ENCODE data around the gene CRMP1. TPM values are rescaled to one million over a fixed set of nuclear protein-coding genes. Genes with fewer than 3 reads are reported as not detected.

Gene CRMP1
- total RNA-seq, 1 experiment from 2014 or later = not detected

- intact Hi-C loops (cut with micrococcal nuclease; ENCODE audit: unreplicated experiment) = no loop called here
- Histone ChIP-seq H3K4me3 (no peak overlapping the region), H3K27me3 (ENCODE audit: insufficient read depth, low read depth) (no peaks in the 10 kb centered on the region), H4K20me1 (ENCODE audit: insufficient read depth) (no peaks in the 10 kb centered on the region), H3K4me1 (replicated peaks; ENCODE audit: insufficient read depth) (no peaks in the 10 kb centered on the region), H3K9me2 (ENCODE audit: insufficient read depth) (no peaks in the 10 kb centered on the region), H3K36me3 (ENCODE audit: low read depth) (no peaks in the 10 kb centered on the region), H3K4me2 (no peak overlapping the region), H3K79me2 (ENCODE audit: low read depth) (no peaks in the 10 kb centered on the region), H3K9me3 (ENCODE audit: insufficient read depth, low read depth) (no peaks in the 10 kb centered on the region), H2AFZ (no peak overlapping the region), H3K27ac (no peak overlapping the region), H3F3A (ENCODE audit: insufficient read depth, low read depth) (no peaks in the 10 kb centered on the region)
- ChIA-PET POLR2A (ENCODE audit: unreplicated experiment) (no interaction called here), CTCF (no interaction called here)
- DNase-seq = no peak
- BruUV-seq (replicated peaks) = no TSS peak
- TF ChIP-seq CTCF (conservative IDR thresholded peaks at IDR 0.05) (no peak), EZH2 (IDR thresholded peaks at IDR 0.05; ENCODE audit: low read depth) (no peak)
Measured at GRCh38 chr4:5889002-5889696, 3.7 kb downstream of the CRMP1 start.

GRCh38 chr4:5888222-5889001 lies 4.5 kb downstream of the CRMP1 start:
- Histone ChIP-seq H3K27ac (no peak overlapping the region), H3K79me2 (ENCODE audit: low read depth) (no peaks in the 10 kb centered on the region), H2AFZ (no peak overlapping the region), H3K27me3 (ENCODE audit: insufficient read depth, low read depth) (no peaks in the 10 kb centered on the region), H3K9me2 (ENCODE audit: insufficient read depth) (no peaks in the 10 kb centered on the region), H4K20me1 (ENCODE audit: insufficient read depth) (no peaks in the 10 kb centered on the region), H3F3A (ENCODE audit: insufficient read depth, low read depth) (no peaks in the 10 kb centered on the region), H3K4me2 (no peak overlapping the region), H3K4me1 (replicated peaks; ENCODE audit: insufficient read depth) (no peaks in the 10 kb centered on the region), H3K4me3 (no peak overlapping the region), H3K9me3 (ENCODE audit: insufficient read depth, low read depth) (no peaks in the 10 kb centered on the region), H3K36me3 (ENCODE audit: low read depth) (no peaks in the 10 kb centered on the region)
- POLR2A ChIA-PET (ENCODE audit: unreplicated experiment) = no interaction called here
- intact Hi-C loops (cut with micrococcal nuclease; ENCODE audit: unreplicated experiment) = no loop called here
- no peak for DNase-seq
- CTCF ChIA-PET = no interaction called here
- BruUV-seq (replicated peaks) = no TSS peak
- TF ChIP-seq EZH2 (IDR thresholded peaks at IDR 0.05; ENCODE audit: low read depth) (no peak), CTCF (conservative IDR thresholded peaks at IDR 0.05) (no peak)

- Histone ChIP-seq H3F3A (ENCODE audit: insufficient read depth, low read depth) (no peaks in the 10 kb centered on the region), H3K27me3 (ENCODE audit: insufficient read depth, low read depth) (no peaks in the 10 kb centered on the region), H4K20me1 (ENCODE audit: insufficient read depth) (no peaks in the 10 kb centered on the region), H3K4me2 (no peak overlapping the region), H3K9me2 (ENCODE audit: insufficient read depth) (no peaks in the 10 kb centered on the region), H3K4me1 (replicated peaks; ENCODE audit: insufficient read depth) (no peaks in the 10 kb centered on the region), H3K36me3 (ENCODE audit: low read depth) (no peaks in the 10 kb centered on the region), H3K9me3 (ENCODE audit: insufficient read depth, low read depth) (no peaks in the 10 kb centered on the region), H2AFZ (no peak overlapping the region), H3K4me3 (no peak overlapping the region), H3K27ac (no peak overlapping the region), H3K79me2 (ENCODE audit: low read depth) (no peaks in the 10 kb centered on the region)
- CTCF ChIA-PET = no interaction called here
- BruUV-seq (replicated peaks) = no TSS peak
- TF ChIP-seq CTCF (conservative IDR thresholded peaks at IDR 0.05) = no peak
- TF ChIP-seq EZH2 (IDR thresholded peaks at IDR 0.05; ENCODE audit: low read depth) = no peak
- intact Hi-C loops (cut with micrococcal nuclease; ENCODE audit: unreplicated experiment) = no loop called here
- POLR2A ChIA-PET (ENCODE audit: unreplicated experiment) = interaction anchor here (0.8 kb wide), 1 partner anchor 225 kb away, joined by 7 read pairs; no protein-coding TSS in a partner anchor
- DNase-seq = no peak
Measured at GRCh38 chr4:5887361-5888221, 5.3 kb downstream of the CRMP1 start.

Data from PC-9 (cell line).